Activated CD4-positive, alpha-beta T cell treated with anti-CD3 and anti-CD28 coated beads, Interleukin-10, Interleukin-2, amounts not matched to agents 100 ng/mL and 50 ng/mL, durations not matched to agents 16 hours and 8 hours (primary cell): ENCODE measurements around the gene ACTL10.
"Not testable (repeated sequence)": the region's sequence is repeated elsewhere in the genome, so short reads cannot be mapped to it uniquely, and the experiment has no call there.

ENCODE experiments used
- DNase-seq: peaks from one replicate; pipeline ENCODE4 v3.0.0-alpha.2; 2020

Gene ACTL10

GRCh38 chr20:33697129-33697528 lies 30.4 kb downstream of the ACTL10 start:
- DNase-seq = no peak

- not testable (repeated sequence) for DNase-seq
These were observed 32.2 kb downstream of the ACTL10 start for GRCh38 chr20:33698966-33699365.

- DNase-seq = not testable (repeated sequence)
These were observed 34.1 kb downstream of the ACTL10 start for GRCh38 chr20:33700696-33701441.

GRCh38 chr20:33701629-33702450 lies 35.1 kb downstream of the ACTL10 start:
- DNase-seq = no peak

GRCh38 chr20:33702861-33703260 lies 36.1 kb downstream of the ACTL10 start:
- no peak for DNase-seq

- DNase-seq = no peak
These were observed 36.9 kb downstream of the ACTL10 start for GRCh38 chr20:33703498-33704137.

- no peak for DNase-seq
These were observed 37.6 kb downstream of the ACTL10 start for GRCh38 chr20:33704197-33704924.

- DNase-seq = no peak
These were observed 40.9 kb downstream of the ACTL10 start for GRCh38 chr20:33707668-33708067.

GRCh38 chr20:33709398-33709797 lies 42.7 kb downstream of the ACTL10 start:
- no peak for DNase-seq

- DNase-seq = no peak
These were observed 43.3 kb downstream of the ACTL10 start for GRCh38 chr20:33709905-33710541.

- DNase-seq = no peak
These were observed 44.1 kb downstream of the ACTL10 start for GRCh38 chr20:33710681-33711445.

GRCh38 chr20:33711446-33711738 lies 44.6 kb downstream of the ACTL10 start:
- no peak for DNase-seq

GRCh38 chr20:33713865-33714367 lies 47.2 kb downstream of the ACTL10 start:
- DNase-seq = no peak

GRCh38 chr20:33716498-33716897 lies 49.8 kb downstream of the ACTL10 start:
- no peak for DNase-seq
